Kidney capillary endothelial cell (primary cell): ENCODE data around the gene ABCA13.
"Not testable (repeated sequence)": the region's sequence is repeated elsewhere in the genome, so short reads cannot be mapped to it uniquely, and the experiment has no call there.

Experiments used
- DNase-seq: peaks from one replicate; pipeline ENCODE4 v3.0.0-alpha.2; 2018; ENCODE audit warnings: low spot score

Gene ABCA13, protein sequence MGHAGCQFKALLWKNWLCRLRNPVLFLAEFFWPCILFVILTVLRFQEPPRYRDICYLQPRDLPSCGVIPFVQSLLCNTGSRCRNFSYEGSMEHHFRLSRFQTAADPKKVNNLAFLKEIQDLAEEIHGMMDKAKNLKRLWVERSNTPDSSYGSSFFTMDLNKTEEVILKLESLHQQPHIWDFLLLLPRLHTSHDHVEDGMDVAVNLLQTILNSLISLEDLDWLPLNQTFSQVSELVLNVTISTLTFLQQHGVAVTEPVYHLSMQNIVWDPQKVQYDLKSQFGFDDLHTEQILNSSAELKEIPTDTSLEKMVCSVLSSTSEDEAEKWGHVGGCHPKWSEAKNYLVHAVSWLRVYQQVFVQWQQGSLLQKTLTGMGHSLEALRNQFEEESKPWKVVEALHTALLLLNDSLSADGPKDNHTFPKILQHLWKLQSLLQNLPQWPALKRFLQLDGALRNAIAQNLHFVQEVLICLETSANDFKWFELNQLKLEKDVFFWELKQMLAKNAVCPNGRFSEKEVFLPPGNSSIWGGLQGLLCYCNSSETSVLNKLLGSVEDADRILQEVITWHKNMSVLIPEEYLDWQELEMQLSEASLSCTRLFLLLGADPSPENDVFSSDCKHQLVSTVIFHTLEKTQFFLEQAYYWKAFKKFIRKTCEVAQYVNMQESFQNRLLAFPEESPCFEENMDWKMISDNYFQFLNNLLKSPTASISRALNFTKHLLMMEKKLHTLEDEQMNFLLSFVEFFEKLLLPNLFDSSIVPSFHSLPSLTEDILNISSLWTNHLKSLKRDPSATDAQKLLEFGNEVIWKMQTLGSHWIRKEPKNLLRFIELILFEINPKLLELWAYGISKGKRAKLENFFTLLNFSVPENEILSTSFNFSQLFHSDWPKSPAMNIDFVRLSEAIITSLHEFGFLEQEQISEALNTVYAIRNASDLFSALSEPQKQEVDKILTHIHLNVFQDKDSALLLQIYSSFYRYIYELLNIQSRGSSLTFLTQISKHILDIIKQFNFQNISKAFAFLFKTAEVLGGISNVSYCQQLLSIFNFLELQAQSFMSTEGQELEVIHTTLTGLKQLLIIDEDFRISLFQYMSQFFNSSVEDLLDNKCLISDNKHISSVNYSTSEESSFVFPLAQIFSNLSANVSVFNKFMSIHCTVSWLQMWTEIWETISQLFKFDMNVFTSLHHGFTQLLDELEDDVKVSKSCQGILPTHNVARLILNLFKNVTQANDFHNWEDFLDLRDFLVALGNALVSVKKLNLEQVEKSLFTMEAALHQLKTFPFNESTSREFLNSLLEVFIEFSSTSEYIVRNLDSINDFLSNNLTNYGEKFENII (N-terminal part only)

DNA sequence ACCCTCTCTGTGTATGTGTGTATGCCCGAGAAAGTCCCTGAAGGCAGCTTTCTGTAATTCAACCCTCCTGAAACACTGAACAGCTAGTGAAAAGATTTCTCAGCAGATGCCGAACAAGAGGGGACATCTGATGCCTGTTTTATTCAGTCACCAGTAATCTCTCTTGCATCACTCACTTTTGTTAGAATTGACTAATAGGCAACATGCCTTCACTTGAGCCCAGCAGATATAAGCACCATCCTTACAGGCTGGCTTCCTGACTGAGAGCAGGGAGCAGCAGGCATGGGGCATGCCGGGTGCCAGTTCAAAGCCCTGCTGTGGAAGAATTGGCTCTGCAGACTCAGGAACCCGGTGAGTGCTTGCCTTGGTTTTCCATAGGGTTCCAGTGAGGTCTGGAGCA lies at the start of gene ABCA13:
Gene ABCA13, plus strand, starts transcription at position 257 of the 400 bp plus-strand sequence. Its CDS starts 26 bp downstream, at position 283.
- no peak for DNase-seq

- DNase-seq, result no peak
Observed at GRCh38 chr7:48126037-48126436, 45.2 kb upstream of the ABCA13 start.

GRCh38 chr7:48130658-48131108 lies 40.6 kb upstream of the ABCA13 start:
- DNase-seq, result no peak

- DNase-seq, result no peak
Observed at GRCh38 chr7:48132792-48133191, 38.5 kb upstream of the ABCA13 start.

- no peak for DNase-seq
Observed at GRCh38 chr7:48139459-48139858, 31.8 kb upstream of the ABCA13 start.

DNA sequence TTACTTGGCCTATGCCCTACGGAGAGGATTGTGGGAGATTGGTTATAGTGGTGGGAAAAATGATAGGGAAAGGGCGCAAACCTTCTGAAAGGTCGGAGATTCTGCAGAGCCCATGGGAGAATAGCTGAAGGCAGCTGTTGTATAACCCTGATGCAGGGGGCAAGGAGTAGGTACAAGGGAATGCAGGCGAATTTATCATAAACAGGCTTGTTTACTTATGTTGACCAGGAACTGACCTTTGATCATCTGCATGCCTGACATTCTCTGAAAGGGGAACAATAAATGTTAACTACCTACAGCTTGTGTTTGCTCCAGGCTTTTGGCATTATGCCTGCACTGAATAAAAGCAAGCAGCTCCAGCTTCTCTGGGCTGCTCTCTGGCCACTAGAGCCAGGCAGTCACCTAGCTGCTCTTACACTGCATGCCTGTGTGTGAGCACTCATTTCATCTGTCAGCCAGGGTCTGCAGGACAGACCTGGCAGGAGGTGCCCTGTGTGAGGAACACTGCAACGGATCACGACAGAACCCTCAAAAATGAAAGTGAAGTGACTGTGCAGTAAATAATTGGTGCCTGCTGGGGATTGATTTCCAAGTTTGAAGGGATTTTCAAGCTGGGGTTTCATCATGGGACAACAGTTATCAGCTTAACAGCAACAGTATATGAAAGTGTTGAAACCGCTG lies 31.1 kb upstream of the ABCA13 start:
- DNase-seq, result peak; percentile 7

- DNase-seq, result no peak
Observed at GRCh38 chr7:48141521-48141920, 29.7 kb upstream of the ABCA13 start.

DNA sequence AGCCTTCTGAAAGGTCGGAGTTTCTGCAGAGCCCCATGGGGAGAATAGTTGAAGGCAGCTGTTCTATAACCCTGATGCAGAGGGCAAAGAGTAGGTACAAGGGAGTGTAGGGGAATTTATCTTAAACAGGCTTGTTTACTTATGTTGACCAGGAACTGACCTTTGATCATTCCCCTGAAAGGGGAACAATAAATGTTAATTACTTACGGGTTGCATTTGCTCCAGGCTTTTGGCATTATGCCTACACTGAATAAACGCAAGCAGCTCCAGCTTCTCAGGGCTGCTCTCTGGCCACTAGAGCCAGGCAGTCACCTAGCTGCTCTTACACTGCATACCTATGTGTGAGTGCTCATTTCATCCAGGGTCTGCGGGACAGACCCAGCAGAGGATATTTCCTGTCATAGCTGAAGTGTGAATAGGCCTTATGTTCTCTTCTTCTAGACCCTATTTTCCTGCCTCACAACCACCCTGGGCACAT lies 26.9 kb upstream of the ABCA13 start:
- DNase-seq, result no peak

DNA sequence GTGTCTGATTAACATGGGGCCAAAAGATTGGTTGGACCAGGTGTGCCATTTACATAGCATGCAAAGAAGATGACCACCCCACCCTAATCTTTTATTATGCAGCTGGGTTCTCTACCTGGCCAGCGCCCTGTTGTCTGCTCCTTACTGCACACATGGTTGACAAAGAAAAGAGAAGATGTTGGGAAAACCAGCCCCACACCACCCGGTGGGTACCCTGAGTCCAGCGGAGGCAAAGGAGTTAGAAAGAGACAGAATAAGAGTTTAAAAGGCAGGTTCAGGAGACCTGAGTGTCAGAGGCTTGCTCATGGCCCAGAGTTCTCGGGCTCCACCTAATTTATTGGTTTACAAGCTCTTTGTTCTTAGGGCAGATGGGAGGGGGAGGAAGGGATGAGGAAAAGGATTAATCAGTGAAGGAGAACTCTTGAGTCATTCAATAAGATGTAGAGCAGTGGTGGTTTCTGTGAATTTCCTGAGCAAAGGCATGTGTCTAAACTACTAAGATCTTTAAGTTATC lies 24.1 kb upstream of the ABCA13 start:
- no peak for DNase-seq

GRCh38 chr7:48147690-48148089 lies 23.6 kb upstream of the ABCA13 start:
- DNase-seq, result not testable (repeated sequence)

- no peak for DNase-seq
Observed at GRCh38 chr7:48148311-48148710, 22.9 kb upstream of the ABCA13 start.

GRCh38 chr7:48149058-48149457 lies 22.2 kb upstream of the ABCA13 start:
- no peak for DNase-seq

DNA sequence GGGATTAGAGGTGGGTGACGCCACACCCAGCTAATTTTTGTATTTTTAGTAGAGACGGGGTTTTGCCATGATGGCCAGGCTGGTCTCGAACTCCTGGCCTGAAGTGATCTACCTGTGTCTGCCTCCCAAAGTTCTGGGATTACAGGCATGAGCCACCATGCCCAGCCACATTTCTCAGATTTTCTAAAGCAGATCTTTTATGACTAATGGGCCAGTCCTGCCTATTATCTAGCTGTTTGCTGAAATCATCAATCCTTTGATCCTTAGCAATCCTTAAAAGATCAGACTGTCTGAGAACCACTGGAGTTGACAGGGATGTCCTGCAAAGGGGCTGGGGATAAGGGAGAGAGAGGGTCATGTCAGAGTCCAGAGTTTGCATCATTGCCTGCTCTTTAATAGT lies 21.2 kb upstream of the ABCA13 start:
- no peak for DNase-seq

DNA sequence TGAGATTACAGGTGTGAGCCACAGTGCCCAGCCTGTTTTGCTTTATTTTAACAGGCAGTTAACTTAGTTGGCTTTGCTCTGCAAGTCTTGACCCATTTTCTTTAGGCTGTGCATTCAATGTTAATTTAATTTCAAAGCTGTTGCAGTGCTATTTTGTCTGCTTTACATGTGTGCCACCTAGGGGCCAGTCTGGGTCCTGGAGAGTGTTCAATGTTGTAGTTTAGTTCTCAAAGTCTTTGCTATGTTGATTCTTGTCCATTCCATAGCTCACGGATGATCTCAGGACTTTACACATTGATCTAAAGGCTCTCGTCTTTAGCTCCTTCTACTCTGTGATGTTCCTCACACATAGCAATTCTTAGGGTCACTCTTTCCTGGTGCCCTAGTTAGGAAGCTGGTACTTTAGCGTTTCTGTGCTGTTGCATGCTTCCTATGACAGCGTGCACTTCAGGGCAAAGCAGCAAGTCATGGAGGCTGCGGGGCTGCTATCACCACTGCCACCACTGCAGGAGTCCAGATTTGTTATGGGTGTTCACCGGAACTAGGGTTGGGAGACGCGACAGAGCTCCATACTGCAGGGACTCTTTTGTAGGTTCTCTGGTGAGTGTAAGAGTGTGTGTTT lies 16.4 kb upstream of the ABCA13 start:
- peak; percentile 38 for DNase-seq

GRCh38 chr7:48158404-48158803 lies 12.9 kb upstream of the ABCA13 start:
- DNase-seq, result no peak

DNA sequence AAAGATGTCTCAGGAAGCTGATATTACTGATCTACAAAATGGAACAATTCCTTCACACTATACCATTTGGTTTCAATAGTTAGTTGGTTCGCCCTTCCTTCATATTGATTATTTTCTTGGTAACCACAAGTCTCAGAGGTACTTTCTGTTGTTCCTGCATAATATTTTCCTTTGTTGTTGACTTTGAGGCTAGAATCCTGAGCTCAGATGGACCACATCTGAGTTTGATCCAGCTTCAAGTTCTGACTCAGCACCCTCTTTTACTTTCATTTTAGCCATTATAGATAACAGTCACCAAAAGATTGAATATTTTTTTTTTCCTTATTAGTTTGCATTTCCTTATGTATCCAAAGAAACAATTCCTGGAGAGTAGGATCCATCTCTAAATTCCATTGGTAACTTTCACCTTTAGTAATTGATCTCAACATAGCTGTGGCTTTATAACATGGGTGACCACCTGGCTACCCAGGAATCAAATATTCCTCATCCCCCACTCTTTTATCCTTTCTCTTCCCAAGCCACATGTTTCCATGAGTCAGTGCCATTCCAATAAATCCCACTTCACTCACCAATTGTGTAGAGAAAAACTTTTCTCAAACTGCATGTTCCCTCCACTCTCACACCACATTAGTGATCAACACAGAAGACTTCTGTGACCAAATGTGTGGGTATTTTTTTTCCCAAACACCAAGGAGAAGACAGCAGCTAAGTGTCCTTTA lies 9.7 kb upstream of the ABCA13 start:
- no peak for DNase-seq

GRCh38 chr7:48165157-48165556 lies 6.1 kb upstream of the ABCA13 start:
- no peak for DNase-seq

DNA sequence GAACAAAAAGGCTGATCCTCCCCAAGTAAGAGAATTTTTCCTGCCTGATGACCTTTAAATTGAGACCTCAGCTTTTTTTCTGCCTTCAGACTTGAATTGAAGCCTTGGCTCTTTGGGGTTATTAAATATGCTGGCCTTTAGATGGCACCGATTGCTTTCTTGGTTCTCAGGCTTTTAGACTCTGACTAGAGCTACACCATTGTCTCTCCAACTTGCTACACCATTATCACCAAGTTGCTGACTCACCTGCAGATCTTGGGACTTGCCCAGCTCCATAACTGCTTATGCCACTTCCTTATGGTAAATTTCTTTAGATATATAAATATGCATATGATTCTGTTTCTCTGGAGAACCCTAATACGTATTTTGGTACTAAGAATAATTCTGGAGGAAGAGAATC lies 3.1 kb upstream of the ABCA13 start:
- DNase-seq, result peak; percentile 21

- DNase-seq, result no peak
Observed at GRCh38 chr7:48170506-48170905, 752 bp upstream of the ABCA13 start.

GRCh38 chr7:48173313-48173712 lies 2.1 kb downstream of the ABCA13 start:
- DNase-seq, result no peak
